ENCODE measurements around the gene SLC44A5.

DNA sequence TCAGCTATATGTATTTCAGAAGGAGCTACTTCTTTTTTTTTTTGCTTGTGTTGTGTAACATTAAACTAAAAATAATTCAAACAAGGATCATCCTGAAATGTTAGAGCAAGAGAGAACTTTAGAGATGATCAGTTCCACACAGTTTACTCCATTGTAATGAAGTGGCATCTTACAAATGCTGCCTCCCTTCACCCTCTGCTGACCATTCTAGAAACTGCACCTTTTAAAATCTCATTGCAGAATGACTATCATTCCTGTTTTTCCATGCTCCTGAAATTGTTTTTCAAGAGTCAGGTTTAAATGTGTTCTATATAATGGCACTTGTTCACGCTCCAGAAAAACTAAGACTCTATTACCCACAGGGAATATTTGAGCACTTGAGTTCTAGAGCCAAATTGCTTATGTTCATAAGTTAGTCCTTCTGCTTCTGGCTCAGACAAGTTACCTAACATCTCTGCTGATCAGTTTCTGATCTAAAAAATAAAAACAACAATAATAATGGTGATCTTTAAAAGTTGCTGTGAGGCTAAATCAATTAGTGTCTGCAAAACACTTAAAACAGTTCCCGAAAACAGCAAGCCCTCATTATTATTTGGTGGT, 21.5 kb upstream of the SLC44A5 start:
- no peak for TF ChIP-seq EP300 (IDR thresholded peaks at IDR 0.05; ENCODE audit: borderline replicate concordance)
- no peak for TF ChIP-seq EGR1 (IDR thresholded peaks at IDR 0.05)
- TF ChIP-seq YY1 (IDR thresholded peaks at IDR 0.05; ENCODE audit: low read depth) = no peak
- TF ChIP-seq, protein P1, sequence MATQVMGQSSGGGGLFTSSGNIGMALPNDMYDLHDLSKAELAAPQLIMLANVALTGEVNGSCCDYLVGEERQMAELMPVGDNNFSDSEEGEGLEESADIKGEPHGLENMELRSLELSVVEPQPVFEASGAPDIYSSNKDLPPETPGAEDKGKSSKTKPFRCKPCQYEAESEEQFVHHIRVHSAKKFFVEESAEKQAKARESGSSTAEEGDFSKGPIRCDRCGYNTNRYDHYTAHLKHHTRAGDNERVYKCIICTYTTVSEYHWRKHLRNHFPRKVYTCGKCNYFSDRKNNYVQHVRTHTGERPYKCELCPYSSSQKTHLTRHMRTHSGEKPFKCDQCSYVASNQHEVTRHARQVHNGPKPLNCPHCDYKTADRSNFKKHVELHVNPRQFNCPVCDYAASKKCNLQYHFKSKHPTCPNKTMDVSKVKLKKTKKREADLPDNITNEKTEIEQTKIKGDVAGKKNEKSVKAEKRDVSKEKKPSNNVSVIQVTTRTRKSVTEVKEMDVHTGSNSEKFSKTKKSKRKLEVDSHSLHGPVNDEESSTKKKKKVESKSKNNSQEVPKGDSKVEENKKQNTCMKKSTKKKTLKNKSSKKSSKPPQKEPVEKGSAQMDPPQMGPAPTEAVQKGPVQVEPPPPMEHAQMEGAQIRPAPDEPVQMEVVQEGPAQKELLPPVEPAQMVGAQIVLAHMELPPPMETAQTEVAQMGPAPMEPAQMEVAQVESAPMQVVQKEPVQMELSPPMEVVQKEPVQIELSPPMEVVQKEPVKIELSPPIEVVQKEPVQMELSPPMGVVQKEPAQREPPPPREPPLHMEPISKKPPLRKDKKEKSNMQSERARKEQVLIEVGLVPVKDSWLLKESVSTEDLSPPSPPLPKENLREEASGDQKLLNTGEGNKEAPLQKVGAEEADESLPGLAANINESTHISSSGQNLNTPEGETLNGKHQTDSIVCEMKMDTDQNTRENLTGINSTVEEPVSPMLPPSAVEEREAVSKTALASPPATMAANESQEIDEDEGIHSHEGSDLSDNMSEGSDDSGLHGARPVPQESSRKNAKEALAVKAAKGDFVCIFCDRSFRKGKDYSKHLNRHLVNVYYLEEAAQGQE (IDR thresholded peaks at IDR 0.05; ENCODE audit: low read depth) = no peak
- no peak for TF ChIP-seq USF1 (IDR thresholded peaks at IDR 0.05)
- TF ChIP-seq RAD21 (IDR thresholded peaks at IDR 0.05; ENCODE audit: low read depth) = peak; percentile 73
- no peak for TF ChIP-seq TAF1 (IDR thresholded peaks at IDR 0.05; ENCODE audit: low read depth)
- TF ChIP-seq CREB1 (IDR thresholded peaks at IDR 0.05; ENCODE audit: low read depth) = no peak
- no peak for TF ChIP-seq NFIC (IDR thresholded peaks at IDR 0.05)
- TF ChIP-seq, protein P2, sequence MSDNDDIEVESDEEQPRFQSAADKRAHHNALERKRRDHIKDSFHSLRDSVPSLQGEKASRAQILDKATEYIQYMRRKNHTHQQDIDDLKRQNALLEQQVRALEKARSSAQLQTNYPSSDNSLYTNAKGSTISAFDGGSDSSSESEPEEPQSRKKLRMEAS (IDR thresholded peaks at IDR 0.05) = no peak

All from Ishikawa (cell line).